SJSA1 (cell line): ENCODE data around the gene GABRB3. TPM values are rescaled to one million over a fixed set of nuclear protein-coding genes. Genes with fewer than 3 reads are reported as not detected.

ENCODE experiments used
- DNase-seq, 2 experiments: peaks; one replicate each; pipeline ENCODE4 v3.0.0-alpha.2; 2015 to 2020; ENCODE audit warnings: low spot score in 2 of 2, low read depth in 1 of 2
- H3K27ac ChIP-seq: fragments of 250-450 bp; sonication (Bioruptor Pico); 2 replicates; pipeline ENCODE4 v1.5.1; 2020; ENCODE audit warnings: mild to moderate bottlenecking, moderate library complexity
- H3K27me3 ChIP-seq: fragments of 250-450 bp; sonication (Bioruptor Pico); replicated peaks from 2 replicates; pipeline ENCODE4 v1.5.1; 2020; ENCODE audit warnings: mild to moderate bottlenecking, moderate library complexity
- H3K36me3 ChIP-seq: fragments of 250-450 bp; sonication (Bioruptor Pico); 2 replicates; pipeline ENCODE4 v1.5.1; 2020; ENCODE audit warnings: mild to moderate bottlenecking
- H3K4me1 ChIP-seq: fragments of 250-450 bp; sonication (Bioruptor Pico); replicated peaks from 2 replicates; pipeline ENCODE4 v1.6.1; 2021; ENCODE audit warnings: mild to moderate bottlenecking
- H3K4me3 ChIP-seq: fragments of 250-450 bp; sonication (Bioruptor Pico); 2 replicates; pipeline ENCODE4 v1.5.1; 2020; ENCODE audit warnings: mild to moderate bottlenecking
- H3K9me3 ChIP-seq: fragments of 250-450 bp; sonication (Bioruptor Pico); replicated peaks from 2 replicates; pipeline ENCODE4 v1.5.1; 2020; ENCODE audit warnings: mild to moderate bottlenecking
- total RNA-seq: library from RNA; depleted of rRNA; stranded (reverse); fragments of >200 nt; shearing (Covaris generic); gene quantifications from 2 replicates; pipeline ENCODE4 v1.2.3, GENCODE V29; 2014; rRNA removed

Gene GABRB3
- total RNA-seq, 1 experiment from 2014 or later, result not detected

GRCh38 chr15:26516102-26516980 lies 256.5 kb downstream of the GABRB3 start:
- no peaks in the 10 kb centered on the region for H3K27me3 ChIP-seq
- no peak overlapping the region for H3K27ac ChIP-seq
- DNase-seq, result no peak
- no peak overlapping the region for H3K4me3 ChIP-seq
- peaks cover 11% of the 10 kb centered on the region; the same call in 1 of the 2 replicates for H3K9me3 ChIP-seq
- no peaks in the 10 kb centered on the region for H3K4me1 ChIP-seq
- H3K36me3 ChIP-seq, result no peaks in the 10 kb centered on the region

- Histone ChIP-seq H3K36me3 (no peaks in the 10 kb centered on the region), H3K4me1 (no peaks in the 10 kb centered on the region), H3K27me3 (no peaks in the 10 kb centered on the region), H3K27ac (no peak overlapping the region), H3K4me3 (no peak overlapping the region), H3K9me3 (peaks cover 2% of the 10 kb centered on the region; the same call in 1 of the 2 replicates)
- no peak for DNase-seq
Measured at GRCh38 chr15:26504009-26504408, 268.9 kb downstream of the GABRB3 start.

Other genes with a start within 250 kb of the GABRB3 start
- gene GABRA5, start 94.0 kb upstream of the GABRB3 start, total RNA-seq, result not detected in 2 replicates
- gene GABRG3, start 198.1 kb upstream of the GABRB3 start, total RNA-seq, result not detected in 2 replicates